SK-N-SH treated with all-trans-retinoic acid at 6 μM for 48 hours (cell line): ENCODE data around the gene SIGLEC10.
"Not testable (repeated sequence)": the region's sequence is repeated elsewhere in the genome, so short reads cannot be mapped to it uniquely, and the experiment has no call there.

Experiments used
- ATAC-seq: fragments of 200-7000 bp; cut with Tn5 transposase; 3 replicates; pipeline ENCODE4 v1.9.1; 2020; ENCODE audit warnings: mild to moderate bottlenecking, moderate library complexity
- ESRRG ChIP-seq: fragments of 250-450 bp; sonication (Bioruptor Pico); IDR thresholded peaks from 2 replicates; pipeline ENCODE4 v1.6.1; 2021; ENCODE audit warnings: mild to moderate bottlenecking
- GLIS3 ChIP-seq: fragments of 250-450 bp; sonication (Bioruptor Pico); IDR thresholded peaks from 2 replicates; pipeline ENCODE4 v1.5.0; 2020; ENCODE audit warnings: mild to moderate bottlenecking, moderate library complexity
- OSR1 ChIP-seq: fragments of 250-450 bp; sonication (Bioruptor Pico); IDR thresholded peaks from 2 replicates; pipeline ENCODE4 v1.8.0; 2022; ENCODE audit warnings: moderate library complexity, mild to moderate bottlenecking, inconsistent platforms
- POU6F1 ChIP-seq: fragments of 250-450 bp; sonication (Bioruptor Pico); IDR thresholded peaks from 2 replicates; pipeline ENCODE4 v1.8.0; 2021; ENCODE audit warnings: low read depth, mild to moderate bottlenecking, moderate library complexity, borderline replicate concordance
- PPARA ChIP-seq: fragments of 250-450 bp; sonication (Bioruptor Pico); IDR thresholded peaks from 2 replicates; pipeline ENCODE4 v1.5.0; 2020; ENCODE audit warnings: mild to moderate bottlenecking, borderline replicate concordance
- SNAI2 ChIP-seq: fragments of 250-450 bp; sonication (Bioruptor Pico); IDR thresholded peaks from 2 replicates; pipeline ENCODE4 v1.5.0; 2020; ENCODE audit warnings: mild to moderate bottlenecking, moderate library complexity
- TCF4 ChIP-seq: fragments of 250-450 bp; sonication (Bioruptor Pico); IDR thresholded peaks from 2 replicates; pipeline ENCODE4 v1.8.0; 2021; ENCODE audit warnings: mild to moderate bottlenecking, moderate library complexity, borderline replicate concordance
- TSHZ2 ChIP-seq: fragments of 250-450 bp; sonication (Bioruptor Pico); IDR thresholded peaks from 2 replicates; pipeline ENCODE4 v1.5.0; 2020; ENCODE audit warnings: mild to moderate bottlenecking, moderate library complexity
- ZC3H10 ChIP-seq: fragments of 250-450 bp; sonication (Bioruptor Pico); IDR thresholded peaks from 2 replicates; pipeline ENCODE4 v1.5.1; 2021; ENCODE audit warnings: mild to moderate bottlenecking, moderate library complexity
- ZFP3 ChIP-seq: fragments of 250-450 bp; sonication (Bioruptor Pico); IDR thresholded peaks from 2 replicates; pipeline ENCODE4 v1.5.0; 2020; ENCODE audit warnings: mild to moderate bottlenecking, moderate library complexity
- ZNF70 ChIP-seq: fragments of 450-650 bp; formaldehyde crosslinking; IDR thresholded peaks from 2 replicates; pipeline ENCODE4 v1.5.0; 2020; ENCODE audit warnings: mild to moderate bottlenecking, moderate library complexity
- ZNF8 ChIP-seq: fragments of 450-650 bp; formaldehyde crosslinking; IDR thresholded peaks from 2 replicates; pipeline ENCODE4 v1.5.0; 2020; ENCODE audit warnings: mild to moderate bottlenecking, moderate library complexity
- TF ChIP-seq, protein P1 (sequence below): fragments of 250-450 bp; sonication (Bioruptor Pico); IDR thresholded peaks from 2 replicates; pipeline ENCODE4 v1.5.1; 2021; ENCODE audit warnings: mild to moderate bottlenecking, moderate library complexity
- TF ChIP-seq, protein P2 (sequence below): fragments of 250-450 bp; sonication (Bioruptor Pico); IDR thresholded peaks from 2 replicates; pipeline ENCODE4 v1.8.0; 2020; ENCODE audit warnings: mild to moderate bottlenecking, moderate library complexity, borderline replicate concordance
- TF ChIP-seq, protein P3 (sequence below): fragments of 250-450 bp; sonication (Bioruptor Pico); IDR thresholded peaks from 2 replicates; pipeline ENCODE4 v1.5.1; 2020; ENCODE audit warnings: low read depth, mild to moderate bottlenecking, moderate library complexity

SIGLEC10 gene

GRCh38 chr19:51417107-51417809 is at the start of gene SIGLEC10:
Gene SIGLEC10 (minus strand): TSS chr19:51417642. CDS start chr19:51417581, 61 bp downstream.
- no peak for ATAC-seq
- no peak for TF ChIP-seq ZNF8 (CRISPR knock-in tag)
- TF ChIP-seq ZFP3: no peak
- no peak for TF ChIP-seq POU6F1 (CRISPR knock-in tag)
- TF ChIP-seq, all 23 proteins: peak for 0

DNA sequence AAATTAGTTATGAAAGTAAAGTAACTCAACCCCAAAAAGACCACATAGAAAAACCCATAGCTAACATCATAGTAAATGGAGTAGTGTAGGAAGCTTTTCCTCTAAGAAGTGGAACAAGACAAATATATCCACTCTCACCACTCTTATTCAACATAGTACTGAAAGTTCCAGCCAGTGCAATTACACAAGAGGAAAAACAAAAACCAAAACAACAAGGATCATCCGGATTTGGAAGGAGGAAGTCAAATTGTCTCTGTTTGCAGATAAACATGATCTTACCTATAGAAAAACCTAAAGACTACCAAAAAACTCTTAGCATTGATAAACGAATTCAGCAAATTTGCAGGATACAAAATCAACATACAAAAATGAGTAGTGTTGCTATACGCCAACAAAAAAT is 49.3 kb upstream of the SIGLEC10 start:
- no peak for ATAC-seq
- TF ChIP-seq PPARA: no peak

GRCh38 chr19:51463976-51464581 is 46.6 kb upstream of the SIGLEC10 start:
- ATAC-seq: not testable (repeated sequence)

DNA sequence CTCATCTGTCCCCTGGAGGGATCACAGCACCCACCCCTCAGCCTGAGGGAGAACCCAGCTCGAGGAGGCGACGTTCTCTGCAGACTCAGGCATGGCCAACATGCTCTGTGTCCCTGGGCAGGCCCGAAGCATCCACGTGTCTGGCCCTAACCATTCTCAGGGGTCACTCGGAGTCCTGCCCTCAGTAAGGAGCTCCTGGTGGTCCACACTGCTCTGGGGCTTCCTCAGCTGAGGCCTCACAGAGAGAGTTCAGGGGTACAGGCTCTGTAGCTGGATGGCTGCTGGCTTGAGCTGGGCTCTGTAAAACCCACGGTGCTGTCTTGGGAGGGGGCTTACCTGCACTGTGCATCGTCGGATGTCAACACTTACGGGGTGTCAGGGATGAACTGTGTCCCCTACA is 45.2 kb upstream of the SIGLEC10 start:
- no peak for TF ChIP-seq TSHZ2
- TF ChIP-seq, protein P1, sequence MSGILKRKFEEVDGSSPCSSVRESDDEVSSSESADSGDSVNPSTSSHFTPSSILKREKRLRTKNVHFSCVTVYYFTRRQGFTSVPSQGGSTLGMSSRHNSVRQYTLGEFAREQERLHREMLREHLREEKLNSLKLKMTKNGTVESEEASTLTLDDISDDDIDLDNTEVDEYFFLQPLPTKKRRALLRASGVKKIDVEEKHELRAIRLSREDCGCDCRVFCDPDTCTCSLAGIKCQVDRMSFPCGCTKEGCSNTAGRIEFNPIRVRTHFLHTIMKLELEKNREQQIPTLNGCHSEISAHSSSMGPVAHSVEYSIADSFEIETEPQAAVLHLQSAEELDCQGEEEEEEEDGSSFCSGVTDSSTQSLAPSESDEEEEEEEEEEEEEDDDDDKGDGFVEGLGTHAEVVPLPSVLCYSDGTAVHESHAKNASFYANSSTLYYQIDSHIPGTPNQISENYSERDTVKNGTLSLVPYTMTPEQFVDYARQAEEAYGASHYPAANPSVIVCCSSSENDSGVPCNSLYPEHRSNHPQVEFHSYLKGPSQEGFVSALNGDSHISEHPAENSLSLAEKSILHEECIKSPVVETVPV (CRISPR knock-in tag): no peak
- no peak for TF ChIP-seq OSR1 (CRISPR knock-in tag)
- no peak for TF ChIP-seq ZNF8 (CRISPR knock-in tag)
- no peak for TF ChIP-seq ESRRG (CRISPR knock-in tag)
- no peak for TF ChIP-seq TCF4 (CRISPR knock-in tag)
- TF ChIP-seq, all 23 proteins: peak for 0
- ATAC-seq: no peak

DNA sequence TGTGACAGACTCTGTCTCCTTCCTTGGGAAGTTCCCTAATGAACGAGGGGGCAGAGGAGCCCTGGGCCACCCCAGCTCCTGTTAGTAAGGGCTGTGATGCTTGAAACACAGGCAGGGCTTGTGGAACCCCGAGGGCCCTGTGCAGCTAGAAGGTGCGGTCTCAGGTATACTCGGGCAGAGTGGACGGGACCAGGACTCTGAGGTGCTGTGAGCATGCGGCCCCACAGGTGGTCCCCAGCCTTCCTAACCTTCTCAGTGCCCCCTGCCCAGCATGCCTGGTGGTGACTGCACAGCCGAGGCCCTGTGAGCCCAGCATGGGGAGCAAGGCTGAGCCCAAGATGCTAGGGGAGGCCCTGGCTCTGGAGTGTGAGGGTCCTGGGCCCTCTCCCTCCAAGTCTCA is 44.8 kb upstream of the SIGLEC10 start:
- no peak for ATAC-seq
- no peak for TF ChIP-seq SNAI2
- TF ChIP-seq ZNF70 (CRISPR knock-in tag): no peak
- no peak for TF ChIP-seq POU6F1 (CRISPR knock-in tag)
- TF ChIP-seq, protein P2, sequence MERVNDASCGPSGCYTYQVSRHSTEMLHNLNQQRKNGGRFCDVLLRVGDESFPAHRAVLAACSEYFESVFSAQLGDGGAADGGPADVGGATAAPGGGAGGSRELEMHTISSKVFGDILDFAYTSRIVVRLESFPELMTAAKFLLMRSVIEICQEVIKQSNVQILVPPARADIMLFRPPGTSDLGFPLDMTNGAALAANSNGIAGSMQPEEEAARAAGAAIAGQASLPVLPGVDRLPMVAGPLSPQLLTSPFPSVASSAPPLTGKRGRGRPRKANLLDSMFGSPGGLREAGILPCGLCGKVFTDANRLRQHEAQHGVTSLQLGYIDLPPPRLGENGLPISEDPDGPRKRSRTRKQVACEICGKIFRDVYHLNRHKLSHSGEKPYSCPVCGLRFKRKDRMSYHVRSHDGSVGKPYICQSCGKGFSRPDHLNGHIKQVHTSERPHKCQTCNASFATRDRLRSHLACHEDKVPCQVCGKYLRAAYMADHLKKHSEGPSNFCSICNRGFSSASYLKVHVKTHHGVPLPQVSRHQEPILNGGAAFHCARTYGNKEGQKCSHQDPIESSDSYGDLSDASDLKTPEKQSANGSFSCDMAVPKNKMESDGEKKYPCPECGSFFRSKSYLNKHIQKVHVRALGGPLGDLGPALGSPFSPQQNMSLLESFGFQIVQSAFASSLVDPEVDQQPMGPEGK: no peak
- TF ChIP-seq GLIS3 (CRISPR knock-in tag): no peak
- TF ChIP-seq, protein P3, sequence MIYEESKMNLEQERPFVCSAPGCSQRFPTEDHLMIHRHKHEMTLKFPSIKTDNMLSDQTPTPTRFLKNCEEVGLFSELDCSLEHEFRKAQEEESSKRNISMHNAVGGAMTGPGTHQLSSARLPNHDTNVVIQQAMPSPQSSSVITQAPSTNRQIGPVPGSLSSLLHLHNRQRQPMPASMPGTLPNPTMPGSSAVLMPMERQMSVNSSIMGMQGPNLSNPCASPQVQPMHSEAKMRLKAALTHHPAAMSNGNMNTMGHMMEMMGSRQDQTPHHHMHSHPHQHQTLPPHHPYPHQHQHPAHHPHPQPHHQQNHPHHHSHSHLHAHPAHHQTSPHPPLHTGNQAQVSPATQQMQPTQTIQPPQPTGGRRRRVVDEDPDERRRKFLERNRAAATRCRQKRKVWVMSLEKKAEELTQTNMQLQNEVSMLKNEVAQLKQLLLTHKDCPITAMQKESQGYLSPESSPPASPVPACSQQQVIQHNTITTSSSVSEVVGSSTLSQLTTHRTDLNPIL (CRISPR knock-in tag): no peak
- TF ChIP-seq ZC3H10 (CRISPR knock-in tag): no peak
- TF ChIP-seq, all 23 proteins: peak for 0
